HFF-Myc (cell line): ENCODE measurements around the gene DDI2.

Experiments
- DNase-seq: peaks from one replicate; pipeline ENCODE4 v3.0.0-alpha.2; 2011; ENCODE audit warnings: low read depth; ENCODE audit errors: extremely low read depth
- H3K4me3 ChIP-seq: replicated peaks from 2 replicates; pipeline ENCODE4 v1.5.1; 2011; ENCODE audit warnings: low read depth, mild to moderate bottlenecking, control low read depth, low read length
- CTCF ChIP-seq: IDR thresholded peaks from 2 replicates; pipeline ENCODE4 v1.5.1; 2012; ENCODE audit warnings: mild to moderate bottlenecking, low read depth, low read length, control low read depth; ENCODE audit errors: missing control alignments

Gene DDI2

GRCh38 chr1:15656464-15656863, 39.2 kb downstream of the DDI2 start:
- no peak for DNase-seq

GRCh38 chr1:15657021-15657420, 39.8 kb downstream of the DDI2 start:
- DNase-seq: no peak
- H3K4me3 ChIP-seq: no peak overlapping the region

More at GRCh38 chr1:15656464-15656863, 39.2 kb downstream of the DDI2 start:
- TF ChIP-seq CTCF: no peak
- H3K4me3 ChIP-seq: no peak overlapping the region

GRCh38 chr1:15660151-15660550, 42.9 kb downstream of the DDI2 start:
- DNase-seq: no peak
- H3K4me3 ChIP-seq: no peak overlapping the region
- TF ChIP-seq CTCF: no peak

More at GRCh38 chr1:15657021-15657420, 39.8 kb downstream of the DDI2 start:
- TF ChIP-seq CTCF: no peak

- H3K4me3 ChIP-seq: no peak overlapping the region
- no peak for TF ChIP-seq CTCF
- DNase-seq: no peak
These were observed 45.2 kb downstream of the DDI2 start for GRCh38 chr1:15662477-15662876.

GRCh38 chr1:15663925-15664324, 46.7 kb downstream of the DDI2 start:
- TF ChIP-seq CTCF: no peak
- no peak overlapping the region for H3K4me3 ChIP-seq
- DNase-seq: no peak

GRCh38 chr1:15667362-15667761, 50.1 kb downstream of the DDI2 start:
- DNase-seq: no peak
- H3K4me3 ChIP-seq: no peak overlapping the region
- no peak for TF ChIP-seq CTCF

- TF ChIP-seq CTCF: no peak
- H3K4me3 ChIP-seq: no peak overlapping the region
- no peak for DNase-seq
These were observed 51.0 kb downstream of the DDI2 start for GRCh38 chr1:15668089-15668754.
